DMS79 (cell line): ENCODE results near the gene CARS2.
"Not testable (repeated sequence)": the region's sequence is repeated elsewhere in the genome, so short reads cannot be mapped to it uniquely, and the experiment has no call there.

Source experiments
- DNase-seq: peaks from one replicate; lab custom pipeline; 2025; lab: John Stamatoyannopoulos, UW

CARS2 gene

GRCh38 chr13:110706570-110707372, 855 bp upstream of the CARS2 start:
- DNase-seq, result no peak

GRCh38 chr13:110705356-110705825, 525 bp downstream of the CARS2 start:
- DNase-seq, result no peak

- no peak for DNase-seq
These were observed 3.1 kb downstream of the CARS2 start for GRCh38 chr13:110702591-110703526.

- no peak for DNase-seq
These were observed 3.8 kb downstream of the CARS2 start for GRCh38 chr13:110702089-110702488.

- not testable (repeated sequence) for DNase-seq
These were observed 4.9 kb downstream of the CARS2 start for GRCh38 chr13:110701061-110701460.

- no peak for DNase-seq
These were observed 5.3 kb downstream of the CARS2 start for GRCh38 chr13:110700641-110701040.

- DNase-seq, result no peak
These were observed 5.7 kb downstream of the CARS2 start for GRCh38 chr13:110700186-110700585.

- no peak for DNase-seq
These were observed 6.5 kb downstream of the CARS2 start for GRCh38 chr13:110699148-110700145.

- DNase-seq, result no peak
These were observed 7.2 kb downstream of the CARS2 start for GRCh38 chr13:110698689-110699088.

- DNase-seq, result no peak
These were observed 8.1 kb downstream of the CARS2 start for GRCh38 chr13:110697842-110698241.

- DNase-seq, result no peak
These were observed 9.1 kb downstream of the CARS2 start for GRCh38 chr13:110696776-110697175.

- not testable (repeated sequence) for DNase-seq
These were observed 10.1 kb downstream of the CARS2 start for GRCh38 chr13:110695774-110696173.

- DNase-seq, result no peak
These were observed 15.4 kb downstream of the CARS2 start for GRCh38 chr13:110690516-110690915.

GRCh38 chr13:110689711-110690110, 16.2 kb downstream of the CARS2 start:
- DNase-seq, result no peak

GRCh38 chr13:110689041-110689440, 16.9 kb downstream of the CARS2 start:
- no peak for DNase-seq

GRCh38 chr13:110687736-110688135, 18.2 kb downstream of the CARS2 start:
- DNase-seq, result no peak

- DNase-seq, result no peak
These were observed 20.5 kb downstream of the CARS2 start for GRCh38 chr13:110685305-110686020.

- DNase-seq, result no peak
These were observed 21.4 kb downstream of the CARS2 start for GRCh38 chr13:110684388-110685056.

GRCh38 chr13:110683921-110684320, 22.0 kb downstream of the CARS2 start:
- DNase-seq, result no peak

- no peak for DNase-seq
These were observed 22.6 kb downstream of the CARS2 start for GRCh38 chr13:110683203-110683883.
